ENCODE results near the gene HPX. TPM values are rescaled to one million over a fixed set of nuclear protein-coding genes. Genes with fewer than 3 reads are reported as not detected.
"Not testable (repeated sequence)": the region's sequence is repeated elsewhere in the genome, so short reads cannot be mapped to it uniquely, and the experiment has no call there.

The HPX gene
- total RNA-seq, 4 donors from 2014 or later: 0.76 TPM; not detected in 3

DNA sequence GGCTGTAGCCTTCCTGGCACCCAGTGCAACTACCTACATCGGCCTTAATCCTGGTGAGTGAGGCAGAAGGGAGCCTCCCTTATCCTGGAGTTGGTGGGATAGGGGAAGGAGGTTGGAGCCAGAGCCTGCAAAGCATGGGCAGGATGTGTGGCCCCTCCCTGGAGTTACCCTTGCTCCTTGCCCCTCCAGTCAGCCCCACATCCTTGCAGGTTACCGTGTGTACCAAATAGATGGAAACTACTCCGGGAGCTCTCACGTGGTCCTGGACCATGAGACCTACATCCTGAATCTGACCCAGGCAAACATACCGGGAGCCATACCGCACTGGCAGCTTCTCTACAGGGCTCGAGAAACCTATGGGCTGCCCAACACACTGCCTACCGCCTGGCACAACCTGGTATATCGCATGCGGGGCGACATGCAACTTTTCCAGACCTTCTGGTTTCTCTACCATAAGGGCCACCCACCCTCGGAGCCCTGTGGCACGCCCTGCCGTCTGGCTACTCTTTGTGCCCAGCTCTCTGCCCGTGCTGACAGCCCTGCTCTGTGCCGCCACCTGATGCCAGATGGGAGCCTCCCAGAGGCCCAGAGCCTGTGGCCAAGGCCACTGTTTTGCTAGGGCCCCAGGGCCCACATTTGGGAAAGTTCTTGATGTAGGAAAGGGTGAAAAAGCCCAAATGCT lies 46.7 kb downstream of the HPX start:
- H3K4me3 ChIP-seq: no peak overlapping the region
- peak overlapping the region in 1 of 4 donors; percentile 40 for H3K27ac ChIP-seq
- no peaks in the 10 kb centered on the region for H3K27me3 ChIP-seq
- 71 to 82% methylated on average over 5 to 10 of the region's 16 CpGs for WGBS, 2 donors
- peaks cover 12 to 57% (median 17%) of the 10 kb centered on the region in 3 donors for H3K4me1 ChIP-seq
- no peak for DNase-seq
- no peaks in the 10 kb centered on the region for H3K9me3 ChIP-seq
- no peak for TF ChIP-seq POLR2A (IDR thresholded peaks at IDR 0.05)
- TF ChIP-seq, protein P1, sequence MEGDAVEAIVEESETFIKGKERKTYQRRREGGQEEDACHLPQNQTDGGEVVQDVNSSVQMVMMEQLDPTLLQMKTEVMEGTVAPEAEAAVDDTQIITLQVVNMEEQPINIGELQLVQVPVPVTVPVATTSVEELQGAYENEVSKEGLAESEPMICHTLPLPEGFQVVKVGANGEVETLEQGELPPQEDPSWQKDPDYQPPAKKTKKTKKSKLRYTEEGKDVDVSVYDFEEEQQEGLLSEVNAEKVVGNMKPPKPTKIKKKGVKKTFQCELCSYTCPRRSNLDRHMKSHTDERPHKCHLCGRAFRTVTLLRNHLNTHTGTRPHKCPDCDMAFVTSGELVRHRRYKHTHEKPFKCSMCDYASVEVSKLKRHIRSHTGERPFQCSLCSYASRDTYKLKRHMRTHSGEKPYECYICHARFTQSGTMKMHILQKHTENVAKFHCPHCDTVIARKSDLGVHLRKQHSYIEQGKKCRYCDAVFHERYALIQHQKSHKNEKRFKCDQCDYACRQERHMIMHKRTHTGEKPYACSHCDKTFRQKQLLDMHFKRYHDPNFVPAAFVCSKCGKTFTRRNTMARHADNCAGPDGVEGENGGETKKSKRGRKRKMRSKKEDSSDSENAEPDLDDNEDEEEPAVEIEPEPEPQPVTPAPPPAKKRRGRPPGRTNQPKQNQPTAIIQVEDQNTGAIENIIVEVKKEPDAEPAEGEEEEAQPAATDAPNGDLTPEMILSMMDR (IDR thresholded peaks at IDR 0.05): no peak
- peaks cover 0 to 40% (median 4%) of the 10 kb centered on the region in 3 donors for H3K36me3 ChIP-seq
- intact Hi-C loops (cut with DNase I): no loop called here

DNA sequence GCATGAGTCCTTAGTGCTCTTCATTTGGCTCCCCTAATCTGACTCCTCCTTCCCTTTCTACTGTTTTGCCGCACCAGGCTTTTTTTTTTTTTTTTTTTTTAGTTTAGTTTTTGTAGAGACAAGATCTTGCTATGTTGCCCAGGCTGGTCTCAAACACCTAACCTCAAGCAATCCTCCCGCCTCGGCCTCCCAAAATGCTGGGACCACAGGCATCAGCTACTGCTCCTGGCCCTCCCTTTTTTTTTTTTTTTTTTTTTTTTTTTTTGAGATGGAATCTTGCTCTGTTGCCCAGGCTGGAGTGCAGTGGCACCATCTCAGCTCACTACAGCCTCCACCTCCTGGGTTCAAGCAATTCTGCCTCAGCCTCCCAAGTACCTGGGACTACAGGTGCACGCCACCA lies 48.5 kb downstream of the HPX start:
- H3K36me3 ChIP-seq: peaks cover 0 to 35% (median 4%) of the 10 kb centered on the region in 3 donors
- H3K27ac ChIP-seq; H3K4me3 ChIP-seq; H3K27me3 ChIP-seq; DNase-seq; intact Hi-C loops (cut with DNase I); H3K9me3 ChIP-seq: not testable (repeated sequence)
- peaks cover 12 to 63% (median 18%) of the 10 kb centered on the region in 3 donors for H3K4me1 ChIP-seq
- WGBS, 2 donors: 90 to 96% methylated on average over 3 of the region's 4 CpGs

DNA sequence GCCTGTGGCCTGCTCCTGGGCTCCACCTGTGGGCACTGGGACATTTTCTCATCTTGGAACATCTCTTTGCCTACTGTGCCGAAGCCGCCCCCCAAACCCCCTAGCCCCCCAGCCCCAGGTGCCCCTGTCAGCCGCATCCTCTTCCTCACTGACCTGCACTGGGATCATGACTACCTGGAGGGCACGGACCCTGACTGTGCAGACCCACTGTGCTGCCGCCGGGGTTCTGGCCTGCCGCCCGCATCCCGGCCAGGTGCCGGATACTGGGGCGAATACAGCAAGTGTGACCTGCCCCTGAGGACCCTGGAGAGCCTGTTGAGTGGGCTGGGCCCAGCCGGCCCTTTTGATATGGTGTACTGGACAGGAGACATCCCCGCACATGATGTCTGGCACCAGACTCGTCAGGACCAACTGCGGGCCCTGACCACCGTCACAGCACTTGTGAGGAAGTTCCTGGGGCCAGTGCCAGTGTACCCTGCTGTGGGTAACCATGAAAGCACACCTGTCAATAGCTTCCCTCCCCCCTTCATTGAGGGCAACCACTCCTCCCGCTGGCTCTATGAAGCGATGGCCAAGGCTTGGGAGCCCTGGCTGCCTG lies 49.2 kb downstream of the HPX start:
- Histone ChIP-seq H3K4me1 (peaks cover 12 to 58% (median 18%) of the 10 kb centered on the region in 3 donors), H3K27me3 (no peaks in the 10 kb centered on the region), H3K36me3 (peaks cover 0 to 35% (median 4%) of the 10 kb centered on the region in 3 donors), H3K9me3 (no peaks in the 10 kb centered on the region), H3K27ac (no peak overlapping the region), H3K4me3 (peak overlapping the region in 2 of 4 donors; percentile 79 to 92)
- intact Hi-C loops (cut with DNase I): no loop called here
- no peak for TF ChIP-seq POLR2A (IDR thresholded peaks at IDR 0.05)
- TF ChIP-seq, protein P1 (IDR thresholded peaks at IDR 0.05): no peak
- DNase-seq: no peak
- 100% methylated on average over 2 to 5 of the region's 18 CpGs for WGBS, 2 donors

DNA sequence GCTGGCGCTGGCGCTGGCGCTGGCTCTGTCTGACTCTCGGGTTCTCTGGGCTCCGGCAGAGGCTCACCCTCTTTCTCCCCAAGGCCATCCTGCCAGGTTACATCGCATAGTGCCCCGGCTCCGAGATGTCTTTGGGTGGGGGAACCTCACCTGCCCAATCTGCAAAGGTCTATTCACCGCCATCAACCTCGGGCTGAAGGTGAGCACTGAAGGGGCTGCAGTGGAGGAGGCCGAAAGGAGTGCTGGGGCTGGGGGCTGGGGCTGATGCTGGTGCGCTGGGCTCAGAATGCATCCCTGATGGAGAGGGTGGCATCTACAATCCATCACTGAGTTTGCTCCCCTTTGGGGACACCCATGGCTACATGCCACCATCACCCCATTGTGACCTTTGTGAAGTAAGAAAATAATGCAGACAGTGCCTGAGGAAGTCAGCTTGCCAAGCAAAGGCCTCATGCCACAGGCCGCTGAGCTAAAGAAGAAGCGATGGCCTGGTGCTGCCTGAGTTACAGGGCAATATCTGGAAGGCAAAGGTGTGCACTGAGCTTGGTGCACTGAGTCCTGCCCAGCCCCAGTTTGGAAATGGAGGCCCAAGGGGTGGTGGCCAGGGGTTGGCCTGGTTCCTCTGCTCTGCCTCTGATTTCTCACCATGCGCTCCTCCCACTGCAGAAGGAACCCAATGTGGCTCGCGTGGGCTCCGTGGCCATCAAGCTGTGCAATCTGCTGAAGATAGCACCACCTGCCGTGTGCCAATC lies 49.9 kb downstream of the HPX start:
- TF ChIP-seq, protein P1 (IDR thresholded peaks at IDR 0.05): no peak
- TF ChIP-seq POLR2A (IDR thresholded peaks at IDR 0.05): no peak
- intact Hi-C loops (cut with DNase I): no loop called here
- H3K4me1 ChIP-seq: peaks cover 12 to 58% (median 18%) of the 10 kb centered on the region in 3 donors
- DNase-seq: no peak
- peaks cover 0 to 35% (median 4%) of the 10 kb centered on the region in 3 donors for H3K36me3 ChIP-seq
- H3K27ac ChIP-seq: peak overlapping the region; percentile 90 to 93 (median 90)
- H3K9me3 ChIP-seq: no peaks in the 10 kb centered on the region
- WGBS, 2 donors: 51 to 72% methylated on average over 5 to 10 of the region's 19 CpGs
- no peaks in the 10 kb centered on the region for H3K27me3 ChIP-seq
- H3K4me3 ChIP-seq: peak overlapping the region; percentile 69 to 92 (median 84)

DNA sequence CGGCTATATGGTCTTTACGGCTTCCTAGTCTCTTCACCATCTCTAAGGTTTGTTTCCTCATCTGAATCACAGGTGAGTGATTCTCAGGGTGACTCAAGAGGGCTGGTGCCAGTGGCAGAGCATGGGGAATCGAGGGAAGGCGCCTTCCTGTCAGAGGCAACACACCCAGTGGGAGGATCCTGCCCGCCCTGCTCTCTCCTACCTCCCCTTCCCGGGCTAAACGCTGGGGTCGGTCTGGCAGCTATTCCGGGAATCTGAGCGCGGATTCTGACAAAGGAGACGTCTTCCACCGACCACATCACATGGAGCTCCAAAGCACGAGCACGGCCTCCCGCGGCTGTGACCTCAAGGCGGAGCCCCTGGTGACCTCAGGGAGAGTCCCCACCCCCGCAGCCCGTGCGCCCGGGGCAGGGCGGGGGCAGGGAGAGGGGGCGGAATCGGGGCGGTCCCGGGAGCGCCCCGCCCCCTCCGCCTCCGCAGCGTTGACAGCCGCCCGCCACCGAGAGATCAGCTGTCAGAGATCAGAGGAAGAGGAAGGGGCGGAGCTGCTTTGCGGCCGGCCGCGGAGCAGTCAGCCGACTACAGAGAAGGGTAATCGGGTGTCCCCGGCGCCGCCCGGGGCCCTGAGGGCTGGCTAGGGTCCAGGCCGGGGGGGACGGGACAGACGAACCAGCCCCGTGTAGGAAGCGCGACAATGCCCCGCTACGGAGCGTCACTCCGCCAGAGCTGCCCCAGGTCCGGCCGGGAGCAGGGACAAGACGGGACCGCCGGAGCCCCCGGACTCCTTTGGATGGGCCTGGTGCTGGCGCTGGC lies 50.7 kb downstream of the HPX start, which contains the start of gene SMPD1:
Gene SMPD1, plus strand, starts transcription at position 570 of the 813 bp plus-strand sequence. Its CDS starts 125 bp downstream, at position 695.
- peaks cover 0 to 31% (median 4%) of the 10 kb centered on the region in 3 donors for H3K36me3 ChIP-seq
- peak within 1 kb of the TSS; percentile 90 to 93 (median 90) for H3K27ac ChIP-seq
- H3K9me3 ChIP-seq: no peaks in the 10 kb centered on the region
- 1 to 2% methylated on average over 14 to 18 of the region's 63 CpGs for WGBS, 2 donors
- intact Hi-C loops (cut with DNase I): loop anchor here (10.0 kb wide), 1 partner anchor 315 kb away; no protein-coding TSS in a partner anchor
- H3K4me3 ChIP-seq: peak within 1 kb of the TSS; percentile 69 to 92 (median 84)
- TF ChIP-seq, protein P1 (IDR thresholded peaks at IDR 0.05): no peak
- TF ChIP-seq POLR2A (IDR thresholded peaks at IDR 0.05): peak in 3 of 4 donors; percentile 69 to 87 (median 80)
- no peaks in the 10 kb centered on the region for H3K27me3 ChIP-seq
- DNase-seq: peak; percentile 76
- peaks cover 12 to 58% (median 18%) of the 10 kb centered on the region in 3 donors for H3K4me1 ChIP-seq
